WTC11 (cell line): ENCODE results near the gene TRIM7. TPM values are rescaled to one million over a fixed set of nuclear protein-coding genes. Genes with fewer than 3 reads are reported as not detected.

Experiments
- ATAC-seq: fragments of 200-7000 bp; cut with Tn5 transposase; 2 replicates; pipeline ENCODE4 v1.10.0; 2021; ENCODE audit warnings: mild to moderate bottlenecking, moderate library complexity
- CTCF ChIA-PET: fragments of 300-600 bp; sonication (Branson Sonifier 250); formaldehyde crosslinking; loops from one replicate; lab custom pipeline; 2021; ENCODE audit warnings: antibody characterized with exemption; lab: Charles Lee
- POLR2A ChIA-PET: fragments of 350-600 bp; sonication (Branson Sonifier 250); formaldehyde crosslinking; loops from one replicate; lab custom pipeline; 2021; ENCODE audit warnings: antibody characterized with exemption; lab: Charles Lee
- DNase-seq: peaks from one replicate; pipeline ENCODE4 v3.0.0; 2021; ENCODE audit warnings: low spot score
- H3K27ac Mint-ChIP-seq: 2 replicates; pipeline ENCODE4 v1.8.0; 2021; ENCODE audit warnings: mixed read lengths
- H3K27me3 Mint-ChIP-seq: 2 replicates; pipeline ENCODE4 v1.8.0; 2021; ENCODE audit warnings: low read depth, mild to moderate bottlenecking, moderate library complexity, mixed read lengths
- H3K36me3 Mint-ChIP-seq: 2 replicates; pipeline ENCODE4 v1.8.0; 2021; ENCODE audit warnings: mixed read lengths
- H3K4me1 Mint-ChIP-seq: 2 replicates; pipeline ENCODE4 v1.8.0; 2022; ENCODE audit warnings: mixed read lengths
- H3K4me3 Mint-ChIP-seq: 2 replicates; pipeline ENCODE4 v1.8.0; 2021; ENCODE audit warnings: mild to moderate bottlenecking, moderate library complexity, mixed read lengths
- H3K9me3 Mint-ChIP-seq: 2 replicates; pipeline ENCODE4 v1.8.0; 2021; ENCODE audit warnings: mixed read lengths
- MXD4 ChIP-seq: fragments of 250-450 bp; sonication (Bioruptor Pico); IDR thresholded peaks from 2 replicates; pipeline ENCODE4 v1.8.0; 2021; ENCODE audit warnings: mild to moderate bottlenecking, moderate library complexity, borderline replicate concordance
- NR2C2 ChIP-seq: sonication (generic); formaldehyde crosslinking; IDR thresholded peaks from 2 replicates; pipeline ENCODE4 v1.8.0; 2022; ENCODE audit warnings: mild to moderate bottlenecking, missing genetic modification reagents
- RELA ChIP-seq: sonication (generic); formaldehyde crosslinking; IDR thresholded peaks from 2 replicates; pipeline ENCODE4 v1.8.1; 2022; ENCODE audit warnings: missing genetic modification reagents, mild to moderate bottlenecking, borderline replicate concordance
- SMAD4 ChIP-seq: sonication (generic); formaldehyde crosslinking; IDR thresholded peaks from 2 replicates; pipeline ENCODE4 v1.8.0; 2022; ENCODE audit warnings: mild to moderate bottlenecking, missing genetic modification reagents
- TEAD1 ChIP-seq: sonication (generic); formaldehyde crosslinking; IDR thresholded peaks from 2 replicates; pipeline ENCODE4 v1.8.0; 2022; ENCODE audit warnings: mild to moderate bottlenecking, missing genetic modification reagents
- ZBTB21 ChIP-seq: sonication (generic); formaldehyde crosslinking; IDR thresholded peaks from 2 replicates; pipeline ENCODE4 v1.8.1; 2023; ENCODE audit warnings: mild to moderate bottlenecking, missing genetic modification reagents, borderline replicate concordance
- ZNF232 ChIP-seq: sonication (generic); formaldehyde crosslinking; IDR thresholded peaks from 2 replicates; pipeline ENCODE4 v1.8.0; 2022; ENCODE audit warnings: mild to moderate bottlenecking, missing genetic modification reagents
- total RNA-seq: library from RNA; stranded (reverse); gene quantifications from 3 replicates; pipeline ENCODE4 v1.2.3, GENCODE V29; 2021
- TF ChIP-seq, protein P1 (sequence below): sonication (generic); formaldehyde crosslinking; IDR thresholded peaks from 2 replicates; pipeline ENCODE4 v1.8.0; 2023; ENCODE audit warnings: missing genetic modification reagents
- TF ChIP-seq, protein P2 (sequence below): sonication (generic); formaldehyde crosslinking; IDR thresholded peaks from 2 replicates; pipeline ENCODE4 v1.8.0; 2022; ENCODE audit warnings: missing genetic modification reagents
- TF ChIP-seq, protein P3 (sequence below): fragments of 250-450 bp; sonication (Bioruptor Pico); IDR thresholded peaks from 2 replicates; pipeline ENCODE4 v2.1.2; 2022; ENCODE audit warnings: mild to moderate bottlenecking, moderate library complexity
- TF ChIP-seq, protein P4 (sequence below): sonication (generic); formaldehyde crosslinking; IDR thresholded peaks from 2 replicates; pipeline ENCODE4 v1.8.1; 2023; ENCODE audit warnings: mild to moderate bottlenecking, moderate library complexity, missing genetic modification reagents
- TF ChIP-seq, protein P5 (sequence below): fragments of 250-450 bp; sonication (Bioruptor Pico); conservative IDR thresholded peaks from 2 replicates; pipeline ENCODE4 v1.9.0; 2021; ENCODE audit warnings: mild to moderate bottlenecking
- TF ChIP-seq, protein P6 (sequence below): sonication (generic); formaldehyde crosslinking; conservative IDR thresholded peaks from 2 replicates; pipeline ENCODE4 v1.8.1; 2023; ENCODE audit warnings: mild to moderate bottlenecking, low read depth, missing genetic modification reagents, moderate library complexity
- TF ChIP-seq, protein P7 (sequence below): sonication (generic); formaldehyde crosslinking; IDR thresholded peaks from 2 replicates; pipeline ENCODE4 v1.8.1; 2023; ENCODE audit warnings: mild to moderate bottlenecking, missing genetic modification reagents, borderline replicate concordance

Gene TRIM7
- total RNA-seq, 1 experiment from 2014 or later = 1.4 TPM

DNA sequence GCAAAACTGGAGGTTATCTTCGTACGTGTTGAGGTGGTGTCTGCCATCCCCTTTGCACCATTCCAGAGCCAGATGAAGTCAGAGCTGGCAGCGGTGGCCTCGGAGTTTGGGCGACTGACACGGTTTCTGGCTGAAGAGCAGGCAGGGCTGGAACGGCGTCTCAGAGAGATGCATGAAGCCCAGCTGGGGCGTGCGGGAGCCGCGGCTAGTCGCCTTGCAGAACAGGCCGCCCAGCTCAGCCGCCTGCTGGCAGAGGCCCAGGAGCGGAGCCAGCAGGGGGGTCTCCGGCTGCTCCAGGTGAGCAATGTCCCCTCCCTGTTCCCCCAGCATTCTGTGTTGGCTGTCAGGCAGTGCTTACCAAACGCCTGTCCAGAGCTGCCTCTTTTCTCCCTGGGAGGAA is 27.6 kb upstream of the TRIM7 start (continued):
- TF ChIP-seq, protein P1, sequence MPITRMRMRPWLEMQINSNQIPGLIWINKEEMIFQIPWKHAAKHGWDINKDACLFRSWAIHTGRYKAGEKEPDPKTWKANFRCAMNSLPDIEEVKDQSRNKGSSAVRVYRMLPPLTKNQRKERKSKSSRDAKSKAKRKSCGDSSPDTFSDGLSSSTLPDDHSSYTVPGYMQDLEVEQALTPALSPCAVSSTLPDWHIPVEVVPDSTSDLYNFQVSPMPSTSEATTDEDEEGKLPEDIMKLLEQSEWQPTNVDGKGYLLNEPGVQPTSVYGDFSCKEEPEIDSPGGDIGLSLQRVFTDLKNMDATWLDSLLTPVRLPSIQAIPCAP (CRISPR knock-in tag) = no peak
- TF ChIP-seq, protein P2, sequence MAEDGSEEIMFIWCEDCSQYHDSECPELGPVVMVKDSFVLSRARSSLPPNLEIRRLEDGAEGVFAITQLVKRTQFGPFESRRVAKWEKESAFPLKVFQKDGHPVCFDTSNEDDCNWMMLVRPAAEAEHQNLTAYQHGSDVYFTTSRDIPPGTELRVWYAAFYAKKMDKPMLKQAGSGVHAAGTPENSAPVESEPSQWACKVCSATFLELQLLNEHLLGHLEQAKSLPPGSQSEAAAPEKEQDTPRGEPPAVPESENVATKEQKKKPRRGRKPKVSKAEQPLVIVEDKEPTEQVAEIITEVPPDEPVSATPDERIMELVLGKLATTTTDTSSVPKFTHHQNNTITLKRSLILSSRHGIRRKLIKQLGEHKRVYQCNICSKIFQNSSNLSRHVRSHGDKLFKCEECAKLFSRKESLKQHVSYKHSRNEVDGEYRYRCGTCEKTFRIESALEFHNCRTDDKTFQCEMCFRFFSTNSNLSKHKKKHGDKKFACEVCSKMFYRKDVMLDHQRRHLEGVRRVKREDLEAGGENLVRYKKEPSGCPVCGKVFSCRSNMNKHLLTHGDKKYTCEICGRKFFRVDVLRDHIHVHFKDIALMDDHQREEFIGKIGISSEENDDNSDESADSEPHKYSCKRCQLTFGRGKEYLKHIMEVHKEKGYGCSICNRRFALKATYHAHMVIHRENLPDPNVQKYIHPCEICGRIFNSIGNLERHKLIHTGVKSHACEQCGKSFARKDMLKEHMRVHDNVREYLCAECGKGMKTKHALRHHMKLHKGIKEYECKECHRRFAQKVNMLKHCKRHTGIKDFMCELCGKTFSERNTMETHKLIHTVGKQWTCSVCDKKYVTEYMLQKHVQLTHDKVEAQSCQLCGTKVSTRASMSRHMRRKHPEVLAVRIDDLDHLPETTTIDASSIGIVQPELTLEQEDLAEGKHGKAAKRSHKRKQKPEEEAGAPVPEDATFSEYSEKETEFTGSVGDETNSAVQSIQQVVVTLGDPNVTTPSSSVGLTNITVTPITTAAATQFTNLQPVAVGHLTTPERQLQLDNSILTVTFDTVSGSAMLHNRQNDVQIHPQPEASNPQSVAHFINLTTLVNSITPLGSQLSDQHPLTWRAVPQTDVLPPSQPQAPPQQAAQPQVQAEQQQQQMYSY (CRISPR knock-in tag) = no peak
- TF ChIP-seq, protein P3, sequence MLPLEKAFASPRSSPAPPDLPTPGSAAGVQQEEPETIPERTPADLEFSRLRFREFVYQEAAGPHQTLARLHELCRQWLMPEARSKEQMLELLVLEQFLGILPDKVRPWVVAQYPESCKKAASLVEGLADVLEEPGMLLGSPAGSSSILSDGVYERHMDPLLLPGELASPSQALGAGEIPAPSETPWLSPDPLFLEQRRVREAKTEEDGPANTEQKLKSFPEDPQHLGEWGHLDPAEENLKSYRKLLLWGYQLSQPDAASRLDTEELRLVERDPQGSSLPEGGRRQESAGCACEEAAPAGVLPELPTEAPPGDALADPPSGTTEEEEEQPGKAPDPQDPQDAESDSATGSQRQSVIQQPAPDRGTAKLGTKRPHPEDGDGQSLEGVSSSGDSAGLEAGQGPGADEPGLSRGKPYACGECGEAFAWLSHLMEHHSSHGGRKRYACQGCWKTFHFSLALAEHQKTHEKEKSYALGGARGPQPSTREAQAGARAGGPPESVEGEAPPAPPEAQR (CRISPR knock-in tag) = no peak
- no peak for TF ChIP-seq RELA

DNA sequence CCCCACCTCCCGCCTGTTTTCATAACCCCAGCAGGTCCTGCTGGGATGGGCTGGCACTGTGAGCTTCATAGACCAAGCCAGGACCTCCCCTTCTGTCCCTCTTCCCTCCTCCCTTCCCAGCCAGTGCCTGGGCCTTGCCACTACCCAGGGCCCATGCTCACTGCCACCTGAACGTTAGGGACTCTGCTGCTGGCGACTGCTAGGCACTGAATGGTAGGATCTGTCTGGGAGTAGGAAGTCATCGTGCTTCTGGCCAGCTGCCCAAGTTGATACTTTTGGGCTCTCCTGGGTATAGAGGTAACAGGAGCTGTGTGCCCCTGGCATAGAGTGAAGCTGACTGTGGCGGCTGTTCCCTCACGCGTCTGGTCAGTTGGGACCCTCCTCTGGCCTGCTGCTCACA is 26.4 kb upstream of the TRIM7 start:
- no peaks in the 10 kb centered on the region for H3K27me3 Mint-ChIP-seq
- TF ChIP-seq, protein P4, sequence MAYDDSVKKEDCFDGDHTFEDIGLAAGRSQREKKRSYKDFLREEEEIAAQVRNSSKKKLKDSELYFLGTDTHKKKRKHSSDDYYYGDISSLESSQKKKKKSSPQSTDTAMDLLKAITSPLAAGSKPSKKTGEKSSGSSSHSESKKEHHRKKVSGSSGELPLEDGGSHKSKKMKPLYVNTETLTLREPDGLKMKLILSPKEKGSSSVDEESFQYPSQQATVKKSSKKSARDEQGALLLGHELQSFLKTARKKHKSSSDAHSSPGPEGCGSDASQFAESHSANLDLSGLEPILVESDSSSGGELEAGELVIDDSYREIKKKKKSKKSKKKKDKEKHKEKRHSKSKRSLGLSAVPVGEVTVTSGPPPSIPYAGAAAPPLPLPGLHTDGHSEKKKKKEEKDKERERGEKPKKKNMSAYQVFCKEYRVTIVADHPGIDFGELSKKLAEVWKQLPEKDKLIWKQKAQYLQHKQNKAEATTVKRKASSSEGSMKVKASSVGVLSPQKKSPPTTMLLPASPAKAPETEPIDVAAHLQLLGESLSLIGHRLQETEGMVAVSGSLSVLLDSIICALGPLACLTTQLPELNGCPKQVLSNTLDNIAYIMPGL (CRISPR knock-in tag) = no peak
- TF ChIP-seq ZNF232 (no peak), TEAD1 (no peak), NR2C2 (CRISPR knock-in tag) (no peak), MXD4 (no peak), SMAD4 (CRISPR knock-in tag) (no peak), ZBTB21 (CRISPR knock-in tag) (no peak)
- TF ChIP-seq, protein P5, sequence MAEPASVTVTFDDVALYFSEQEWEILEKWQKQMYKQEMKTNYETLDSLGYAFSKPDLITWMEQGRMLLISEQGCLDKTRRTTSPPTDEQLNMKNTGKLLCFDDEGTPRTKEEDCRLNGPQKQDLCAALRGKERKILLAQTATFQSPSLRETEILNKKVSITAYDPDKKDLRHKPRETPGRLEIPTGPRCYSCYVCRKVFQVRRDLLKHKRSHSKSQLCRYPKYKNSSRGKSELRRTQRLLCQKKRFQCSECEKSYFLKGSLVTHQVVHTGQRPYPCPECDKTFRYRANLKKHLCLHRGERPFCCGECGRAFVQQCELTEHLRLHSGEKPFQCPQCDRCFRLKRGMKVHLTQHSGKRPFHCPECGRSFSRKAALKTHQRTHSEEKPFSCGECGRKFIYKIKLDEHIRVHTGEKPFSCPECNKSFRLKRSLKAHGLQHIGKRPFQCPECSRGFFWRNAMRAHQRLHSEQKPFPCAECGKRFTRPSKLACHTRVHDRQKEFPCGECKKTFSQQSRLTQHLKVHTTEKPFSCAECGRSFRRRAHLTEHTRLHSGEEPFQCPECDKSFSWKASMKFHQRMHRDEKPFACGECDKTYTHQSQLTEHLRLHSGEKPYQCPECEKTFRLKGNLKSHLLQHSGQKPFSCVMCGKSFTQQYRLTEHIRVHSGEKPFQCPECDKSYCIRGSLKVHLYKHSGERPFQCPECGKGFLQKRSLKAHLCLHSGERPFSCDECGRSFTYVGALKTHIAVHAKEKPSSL (CRISPR knock-in tag) = no peak
- TF ChIP-seq, protein P6, sequence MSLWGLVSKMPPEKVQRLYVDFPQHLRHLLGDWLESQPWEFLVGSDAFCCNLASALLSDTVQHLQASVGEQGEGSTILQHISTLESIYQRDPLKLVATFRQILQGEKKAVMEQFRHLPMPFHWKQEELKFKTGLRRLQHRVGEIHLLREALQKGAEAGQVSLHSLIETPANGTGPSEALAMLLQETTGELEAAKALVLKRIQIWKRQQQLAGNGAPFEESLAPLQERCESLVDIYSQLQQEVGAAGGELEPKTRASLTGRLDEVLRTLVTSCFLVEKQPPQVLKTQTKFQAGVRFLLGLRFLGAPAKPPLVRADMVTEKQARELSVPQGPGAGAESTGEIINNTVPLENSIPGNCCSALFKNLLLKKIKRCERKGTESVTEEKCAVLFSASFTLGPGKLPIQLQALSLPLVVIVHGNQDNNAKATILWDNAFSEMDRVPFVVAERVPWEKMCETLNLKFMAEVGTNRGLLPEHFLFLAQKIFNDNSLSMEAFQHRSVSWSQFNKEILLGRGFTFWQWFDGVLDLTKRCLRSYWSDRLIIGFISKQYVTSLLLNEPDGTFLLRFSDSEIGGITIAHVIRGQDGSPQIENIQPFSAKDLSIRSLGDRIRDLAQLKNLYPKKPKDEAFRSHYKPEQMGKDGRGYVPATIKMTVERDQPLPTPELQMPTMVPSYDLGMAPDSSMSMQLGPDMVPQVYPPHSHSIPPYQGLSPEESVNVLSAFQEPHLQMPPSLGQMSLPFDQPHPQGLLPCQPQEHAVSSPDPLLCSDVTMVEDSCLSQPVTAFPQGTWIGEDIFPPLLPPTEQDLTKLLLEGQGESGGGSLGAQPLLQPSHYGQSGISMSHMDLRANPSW (CRISPR knock-in tag) = no peak
- TF ChIP-seq, protein P7, sequence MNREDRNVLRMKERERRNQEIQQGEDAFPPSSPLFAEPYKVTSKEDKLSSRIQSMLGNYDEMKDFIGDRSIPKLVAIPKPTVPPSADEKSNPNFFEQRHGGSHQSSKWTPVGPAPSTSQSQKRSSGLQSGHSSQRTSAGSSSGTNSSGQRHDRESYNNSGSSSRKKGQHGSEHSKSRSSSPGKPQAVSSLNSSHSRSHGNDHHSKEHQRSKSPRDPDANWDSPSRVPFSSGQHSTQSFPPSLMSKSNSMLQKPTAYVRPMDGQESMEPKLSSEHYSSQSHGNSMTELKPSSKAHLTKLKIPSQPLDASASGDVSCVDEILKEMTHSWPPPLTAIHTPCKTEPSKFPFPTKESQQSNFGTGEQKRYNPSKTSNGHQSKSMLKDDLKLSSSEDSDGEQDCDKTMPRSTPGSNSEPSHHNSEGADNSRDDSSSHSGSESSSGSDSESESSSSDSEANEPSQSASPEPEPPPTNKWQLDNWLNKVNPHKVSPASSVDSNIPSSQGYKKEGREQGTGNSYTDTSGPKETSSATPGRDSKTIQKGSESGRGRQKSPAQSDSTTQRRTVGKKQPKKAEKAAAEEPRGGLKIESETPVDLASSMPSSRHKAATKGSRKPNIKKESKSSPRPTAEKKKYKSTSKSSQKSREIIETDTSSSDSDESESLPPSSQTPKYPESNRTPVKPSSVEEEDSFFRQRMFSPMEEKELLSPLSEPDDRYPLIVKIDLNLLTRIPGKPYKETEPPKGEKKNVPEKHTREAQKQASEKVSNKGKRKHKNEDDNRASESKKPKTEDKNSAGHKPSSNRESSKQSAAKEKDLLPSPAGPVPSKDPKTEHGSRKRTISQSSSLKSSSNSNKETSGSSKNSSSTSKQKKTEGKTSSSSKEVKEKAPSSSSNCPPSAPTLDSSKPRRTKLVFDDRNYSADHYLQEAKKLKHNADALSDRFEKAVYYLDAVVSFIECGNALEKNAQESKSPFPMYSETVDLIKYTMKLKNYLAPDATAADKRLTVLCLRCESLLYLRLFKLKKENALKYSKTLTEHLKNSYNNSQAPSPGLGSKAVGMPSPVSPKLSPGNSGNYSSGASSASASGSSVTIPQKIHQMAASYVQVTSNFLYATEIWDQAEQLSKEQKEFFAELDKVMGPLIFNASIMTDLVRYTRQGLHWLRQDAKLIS (CRISPR knock-in tag) = no peak

More for the DNA sequence above, 26.4 kb upstream of the TRIM7 start:
- Mint-ChIP-seq H3K27ac (no peak overlapping the region), H3K4me1 (0 out of 2 replicates have a peak, but pooled peaks cover 4% of the 10 kb centered on the region), H3K36me3 (peaks cover 36% of the 10 kb centered on the region), H3K4me3 (no peak overlapping the region), H3K9me3 (no peaks in the 10 kb centered on the region)
- CTCF ChIA-PET = no interaction called here
- DNase-seq (no peak), ATAC-seq (no peak)
- POLR2A ChIA-PET = no interaction called here
